Measurements from ENCODE around the gene OR2T1.
"Not testable (repeated sequence)": the region's sequence is repeated elsewhere in the genome, so short reads cannot be mapped to it uniquely, and the experiment has no call there.

OR2T1 gene

GRCh38 chr1:248438668-248439067, 35.8 kb downstream of the OR2T1 start:
- not testable (repeated sequence) for DNase-seq

- DNase-seq: not testable (repeated sequence)
Observed at GRCh38 chr1:248439283-248439682, 36.4 kb downstream of the OR2T1 start.

- not testable (repeated sequence) for DNase-seq
Observed at GRCh38 chr1:248442500-248443277, 39.8 kb downstream of the OR2T1 start.

GRCh38 chr1:248444603-248445002, 41.8 kb downstream of the OR2T1 start:
- DNase-seq: not testable (repeated sequence)

- not testable (repeated sequence) for DNase-seq
Observed at GRCh38 chr1:248445399-248445798, 42.6 kb downstream of the OR2T1 start, which contains the start of gene OR2T2. Gene OR2T2, plus strand, starts transcription at chr1:248445637. Its CDS starts 7,161 bp downstream, at chr1:248452798.

GRCh38 chr1:248448409-248449074, 45.7 kb downstream of the OR2T1 start:
- DNase-seq: not testable (repeated sequence)

- not testable (repeated sequence) for DNase-seq
Observed at GRCh38 chr1:248449821-248450465, 47.1 kb downstream of the OR2T1 start.

GRCh38 chr1:248450466-248451145, 47.8 kb downstream of the OR2T1 start:
- DNase-seq: not testable (repeated sequence)

- DNase-seq: not testable (repeated sequence)
Observed at GRCh38 chr1:248453619-248454018, 50.8 kb downstream of the OR2T1 start.

GRCh38 chr1:248455045-248455444, 52.2 kb downstream of the OR2T1 start:
- DNase-seq: not testable (repeated sequence)

GRCh38 chr1:248456635-248457034, 53.8 kb downstream of the OR2T1 start:
- not testable (repeated sequence) for DNase-seq

All from SIG-M5 (cell line).